ENCODE measurements around the gene TNKS1BP1. TPM values are rescaled to one million over a fixed set of nuclear protein-coding genes. Genes with fewer than 3 reads are reported as not detected.

Gene TNKS1BP1
- total RNA-seq, 1 experiment from 2014 or later: 198 TPM

- Mint-ChIP-seq H3K4me3 (ENCODE audit: unreplicated experiment) (peak overlapping the region; percentile 31), H3K36me3 (ENCODE audit: insufficient read depth, unreplicated experiment) (peaks cover 45% of the 10 kb centered on the region), H3K27me3 (ENCODE audit: insufficient read depth, unreplicated experiment) (no peaks in the 10 kb centered on the region), H3K9me3 (ENCODE audit: unreplicated experiment) (no peaks in the 10 kb centered on the region), H3K4me1 (ENCODE audit: insufficient read depth, unreplicated experiment) (peaks cover 37% of the 10 kb centered on the region), H3K27ac (ENCODE audit: low read depth, unreplicated experiment) (peak overlapping the region; percentile 90)
- peak; percentile 82 for DNase-seq (ENCODE audit: unreplicated experiment)
- intact Hi-C loops (cut with micrococcal nuclease): loop anchor here (2.0 kb wide), 1 partner anchor 16 kb away; no protein-coding TSS in a partner anchor
- POLR2A ChIA-PET: interaction anchor here (0.5 to 9.1 kb wide), 14 partner anchors 10 to 863 kb away, joined by 3 to 283 read pairs (median 4); partner anchors contain the start of gene TNKS1BP1
- no TSS peak for BruUV-seq (replicated peaks)
- CTCF ChIA-PET: interaction anchor here (0.6 to 5.1 kb wide), 12 partner anchors 8 to 473 kb away, joined by 3 to 31 read pairs (median 3); no protein-coding TSS in a partner anchor
- TF ChIP-seq CTCF (IDR thresholded peaks at IDR 0.05; ENCODE audit: unreplicated experiment): no peak
Observed at GRCh38 chr11:57294225-57295131, 30.3 kb downstream of the TNKS1BP1 start.

GRCh38 chr11:57290288-57290687 lies 34.5 kb downstream of the TNKS1BP1 start:
- Mint-ChIP-seq H3K9me3 (ENCODE audit: unreplicated experiment) (no peaks in the 10 kb centered on the region), H3K4me3 (ENCODE audit: unreplicated experiment) (no peak overlapping the region), H3K4me1 (ENCODE audit: insufficient read depth, unreplicated experiment) (peaks cover 29% of the 10 kb centered on the region), H3K27ac (ENCODE audit: low read depth, unreplicated experiment) (no peak overlapping the region), H3K27me3 (ENCODE audit: insufficient read depth, unreplicated experiment) (no peaks in the 10 kb centered on the region), H3K36me3 (ENCODE audit: insufficient read depth, unreplicated experiment) (peaks cover 6% of the 10 kb centered on the region)
- BruUV-seq (replicated peaks): no TSS peak
- DNase-seq (ENCODE audit: unreplicated experiment): no peak
- POLR2A ChIA-PET: interaction anchor here (0.6 to 9.1 kb wide), 4 partner anchors 12 to 270 kb away, joined by 3 to 283 read pairs (median 143); partner anchors contain the start of gene TNKS1BP1
- intact Hi-C loops (cut with micrococcal nuclease): no loop called here
- CTCF ChIA-PET: interaction anchor here (1.3 kb wide), 1 partner anchor 12 kb away, joined by 4 read pairs; no protein-coding TSS in a partner anchor
- no peak for TF ChIP-seq CTCF (IDR thresholded peaks at IDR 0.05; ENCODE audit: unreplicated experiment)

GRCh38 chr11:57288771-57289579 lies 35.8 kb downstream of the TNKS1BP1 start:
- Mint-ChIP-seq H3K4me1 (ENCODE audit: insufficient read depth, unreplicated experiment) (peaks cover 20% of the 10 kb centered on the region), H3K9me3 (ENCODE audit: unreplicated experiment) (no peaks in the 10 kb centered on the region), H3K36me3 (ENCODE audit: insufficient read depth, unreplicated experiment) (no peaks in the 10 kb centered on the region), H3K4me3 (ENCODE audit: unreplicated experiment) (no peak overlapping the region), H3K27ac (ENCODE audit: low read depth, unreplicated experiment) (peak overlapping the region; percentile 54), H3K27me3 (ENCODE audit: insufficient read depth, unreplicated experiment) (no peaks in the 10 kb centered on the region)
- DNase-seq (ENCODE audit: unreplicated experiment): peak; percentile 47
- ChIA-PET POLR2A (interaction anchor here (0.7 to 9.1 kb wide), 8 partner anchors 10 to 448 kb away, joined by 3 to 193 read pairs (median 4); partner anchors contain the start of gene TNKS1BP1), CTCF (interaction anchor here (0.5 to 1.1 kb wide), 8 partner anchors 10 to 1779 kb away, joined by 3 to 5 read pairs (median 3); no protein-coding TSS in a partner anchor)
- no TSS peak for BruUV-seq (replicated peaks)
- intact Hi-C loops (cut with micrococcal nuclease): no loop called here
- no peak for TF ChIP-seq CTCF (IDR thresholded peaks at IDR 0.05; ENCODE audit: unreplicated experiment)

Measured in MCF 10A (cell line).